Loucy (cell line): ENCODE measurements around the gene PPIL1.

Source experiments
- H2AFZ ChIP-seq: fragments of 200-600 bp; sonication (generic); 2 replicates; pipeline ENCODE4 v1.6.0; 2016; ENCODE audit warnings: antibody characterized with exemption, mild to moderate bottlenecking, low read length, moderate library complexity
- H3F3A ChIP-seq: fragments of 200-600 bp; 2 replicates; pipeline ENCODE4 v1.6.0; 2016; ENCODE audit warnings: antibody characterized with exemption, low read depth, mild to moderate bottlenecking
- H3K27me3 ChIP-seq: fragments of 200-600 bp; sonication (generic); 2 replicates; pipeline ENCODE4 v1.6.1; 2014; ENCODE audit warnings: low read length, mild to moderate bottlenecking; ENCODE audit not compliant: insufficient read depth, poor library complexity, severe bottlenecking
- H3K36me3 ChIP-seq: fragments of 200-600 bp; sonication (generic); 2 replicates; pipeline ENCODE4 v1.6.1; 2016; ENCODE audit warnings: low read length; ENCODE audit not compliant: insufficient read depth
- H3K4me1 ChIP-seq: fragments of 200-600 bp; sonication (generic); 2 replicates; pipeline ENCODE4 v1.5.1; 2014; ENCODE audit warnings: low read length, mild to moderate bottlenecking; ENCODE audit not compliant: insufficient read depth, poor library complexity, severe bottlenecking
- H3K4me2 ChIP-seq: fragments of 200-600 bp; sonication (generic); 2 replicates; pipeline ENCODE4 v1.6.0; 2014; ENCODE audit warnings: antibody characterized with exemption, low read length, low read depth, mild to moderate bottlenecking; ENCODE audit not compliant: poor library complexity, severe bottlenecking
- H3K4me3 ChIP-seq: fragments of 200-600 bp; sonication (generic); 2 replicates; pipeline ENCODE4 v1.5.1; 2014; ENCODE audit warnings: low read length, mild to moderate bottlenecking, mixed read lengths; ENCODE audit not compliant: poor library complexity, severe bottlenecking
- H3K79me2 ChIP-seq: fragments of 200-600 bp; sonication (generic); 2 replicates; pipeline ENCODE4 v1.6.1; 2014; ENCODE audit warnings: low read length; ENCODE audit not compliant: insufficient read depth
- H3K9ac ChIP-seq: fragments of 200-600 bp; sonication (generic); 2 replicates; pipeline ENCODE4 v1.6.0; 2014; ENCODE audit warnings: mild to moderate bottlenecking, low read depth, low read length, moderate library complexity; ENCODE audit not compliant: poor library complexity, severe bottlenecking
- H3K9me2 ChIP-seq: fragments of 200-600 bp; sonication (generic); replicated peaks from 2 replicates; pipeline ENCODE4 v1.6.1; 2016; ENCODE audit warnings: low read depth, low read length, mixed read lengths
- H3K9me3 ChIP-seq: fragments of 200-600 bp; sonication (generic); 2 replicates; pipeline ENCODE4 v1.6.1; 2014; ENCODE audit warnings: mild to moderate bottlenecking, antibody characterized with exemption, low read length, low read depth; ENCODE audit not compliant: insufficient read depth
- H4K20me1 ChIP-seq: fragments of 200-600 bp; sonication (generic); 2 replicates; pipeline ENCODE4 v1.6.0; 2014; ENCODE audit warnings: antibody characterized with exemption, low read length, mild to moderate bottlenecking; ENCODE audit not compliant: insufficient read depth, poor library complexity, severe bottlenecking
- CTCF ChIP-seq: fragments of 200-600 bp; sonication (generic); conservative IDR thresholded peaks from 2 replicates; pipeline ENCODE4 v1.5.1; 2014; ENCODE audit warnings: mild to moderate bottlenecking, antibody characterized with exemption, low read length
- EZH2phosphoT487 ChIP-seq: fragments of 200-600 bp; IDR thresholded peaks from 2 replicates; pipeline ENCODE4 v1.6.1; 2018; ENCODE audit warnings: antibody characterized with exemption, mild to moderate bottlenecking, moderate library complexity, borderline replicate concordance

The PPIL1 gene

DNA sequence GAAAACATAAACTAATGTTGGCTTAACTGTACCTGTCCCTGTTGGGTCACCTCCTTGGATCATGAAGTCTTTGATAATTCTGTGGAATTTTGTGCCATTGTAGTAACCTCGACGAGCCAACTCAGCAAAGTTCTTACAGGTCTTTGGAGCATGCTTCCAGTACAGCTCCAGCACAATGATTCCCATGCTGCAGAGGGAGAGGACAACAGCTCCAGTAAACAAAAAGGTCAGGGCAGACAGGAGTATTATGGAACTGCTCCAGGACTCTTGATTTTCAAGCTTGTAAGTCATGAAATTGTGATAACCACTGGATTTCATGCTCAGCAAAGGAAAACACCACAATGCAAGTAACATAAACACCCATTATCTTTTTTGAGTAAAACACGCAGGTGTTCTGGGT lies 2.9 kb downstream of the PPIL1 start:
- H3K79me2 ChIP-seq = peaks cover 75% of the 10 kb centered on the region
- peak overlapping the region; percentile 60 for H3K9ac ChIP-seq
- peaks cover 61% of the 10 kb centered on the region for H3K4me1 ChIP-seq
- no peak for TF ChIP-seq CTCF
- no peak for TF ChIP-seq EZH2phosphoT487
- peak overlapping the region; percentile 32 for H3K4me3 ChIP-seq
- no peak overlapping the region for H2AFZ ChIP-seq
- no peaks in the 10 kb centered on the region for H3F3A ChIP-seq
- peak overlapping the region; percentile 89 for H3K4me2 ChIP-seq
- H4K20me1 ChIP-seq = peaks cover 19% of the 10 kb centered on the region
- H3K9me3 ChIP-seq = no peaks in the 10 kb centered on the region
- no peaks in the 10 kb centered on the region for H3K27me3 ChIP-seq
- no peaks in the 10 kb centered on the region for H3K9me2 ChIP-seq
- H3K36me3 ChIP-seq = peaks cover 3% of the 10 kb centered on the region; the same call in 1 of the 2 replicates

DNA sequence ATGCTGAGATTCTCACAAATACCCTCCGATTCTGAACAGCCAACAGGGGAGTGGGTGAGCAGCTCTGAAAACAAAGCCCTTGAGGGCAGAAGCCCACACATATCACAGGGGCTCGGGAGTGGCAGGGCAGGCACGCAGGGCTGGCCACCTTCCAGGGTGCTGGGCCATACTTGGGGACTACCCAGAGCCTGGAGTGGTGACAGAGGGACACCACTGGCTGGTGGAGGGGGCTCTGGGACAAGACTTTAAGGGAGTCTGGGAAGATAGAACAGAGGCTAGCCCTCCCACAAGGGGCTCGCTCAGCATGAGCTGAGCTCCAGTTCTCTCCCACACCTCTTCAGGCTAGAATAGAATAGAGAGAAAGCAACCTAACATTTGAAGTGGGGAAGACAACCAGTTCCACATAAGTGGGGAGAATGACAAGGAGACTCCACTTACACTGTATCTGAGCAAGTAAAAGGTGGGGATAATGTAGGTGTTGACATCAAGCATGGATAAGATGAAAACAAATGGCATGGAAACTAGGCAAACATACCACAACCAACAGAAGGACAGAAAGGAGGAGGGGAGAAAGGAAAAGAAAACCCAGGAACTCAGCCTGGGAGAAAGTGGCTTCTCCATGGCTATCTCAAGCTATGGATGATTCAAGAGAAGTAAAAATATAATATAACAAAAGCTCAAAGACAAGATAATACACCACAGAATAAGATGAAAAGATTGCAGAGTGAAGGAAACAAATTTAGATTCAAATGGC lies 7.0 kb downstream of the PPIL1 start:
- Histone ChIP-seq H3K27me3 (no peaks in the 10 kb centered on the region), H3K9ac (peak overlapping the region; percentile 38), H3K36me3 (peaks cover 39% of the 10 kb centered on the region; the same call in 1 of the 2 replicates), H4K20me1 (peaks cover 25% of the 10 kb centered on the region), H3F3A (no peaks in the 10 kb centered on the region), H3K9me3 (no peaks in the 10 kb centered on the region), H3K9me2 (no peaks in the 10 kb centered on the region), H3K4me1 (peaks cover 51% of the 10 kb centered on the region), H3K4me2 (peak overlapping the region; percentile 54), H3K79me2 (peaks cover 94% of the 10 kb centered on the region), H3K4me3 (peak overlapping the region; percentile 26), H2AFZ (no peak overlapping the region)
- TF ChIP-seq CTCF = no peak
- no peak for TF ChIP-seq EZH2phosphoT487

GRCh38 chr6:36865835-36866234 lies 8.8 kb downstream of the PPIL1 start:
- H3K9ac ChIP-seq = no peak overlapping the region
- peaks cover 32% of the 10 kb centered on the region for H4K20me1 ChIP-seq
- peaks cover 90% of the 10 kb centered on the region for H3K79me2 ChIP-seq
- no peaks in the 10 kb centered on the region for H3K27me3 ChIP-seq
- TF ChIP-seq CTCF = no peak
- no peak for TF ChIP-seq EZH2phosphoT487
- H3F3A ChIP-seq = no peaks in the 10 kb centered on the region
- peak overlapping the region; percentile 22 for H3K4me3 ChIP-seq
- H3K9me3 ChIP-seq = no peaks in the 10 kb centered on the region
- no peaks in the 10 kb centered on the region for H3K9me2 ChIP-seq
- H3K4me1 ChIP-seq = peaks cover 36% of the 10 kb centered on the region
- peak overlapping the region; percentile 54 for H3K4me2 ChIP-seq
- H3K36me3 ChIP-seq = peaks cover 45% of the 10 kb centered on the region; the same call in 1 of the 2 replicates
- no peak overlapping the region for H2AFZ ChIP-seq
